ENCODE results near the gene PIH1D1.

DNA sequence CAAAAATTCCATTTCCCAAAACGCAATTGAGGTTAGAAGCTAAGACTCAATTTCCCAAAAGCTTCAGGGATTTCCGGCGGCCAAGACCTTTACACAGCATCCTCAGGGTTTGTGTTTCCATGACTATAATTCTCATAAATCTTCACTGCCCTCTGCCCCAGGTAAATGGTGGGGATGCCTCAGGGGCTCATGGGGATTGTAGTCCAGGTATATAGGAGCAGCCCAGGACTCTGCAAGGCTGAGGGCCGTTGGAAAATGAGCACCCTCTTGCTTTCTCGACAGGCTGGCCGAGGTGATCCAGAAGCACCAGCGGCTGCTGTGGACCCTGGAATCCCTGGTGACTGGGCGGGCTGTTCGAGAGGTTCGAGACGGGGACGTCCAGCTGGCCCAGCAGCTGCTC is 7.8 kb upstream of the PIH1D1 start:
- TF ChIP-seq BACH1 (IDR thresholded peaks at IDR 0.05; ENCODE audit: low read length) (no peak), CTCF (IDR thresholded peaks at IDR 0.05; ENCODE audit: control extremely low read depth in 1 of 3, insufficient read depth in 1 of 3, low read depth in 1 of 3, low read length in 3 of 3) (peak in 1 of 3 experiments; percentile 16; a peak in 1 of 4 replicates), JUND (IDR thresholded peaks at IDR 0.05; ENCODE audit: low read length) (no peak), RFX5 (IDR thresholded peaks at IDR 0.05; ENCODE audit: borderline replicate concordance, low read depth, low read length) (no peak), HDAC6 (IDR thresholded peaks at IDR 0.05; ENCODE audit: low read depth, low read length) (no peak)
- TF ChIP-seq, protein P1, sequence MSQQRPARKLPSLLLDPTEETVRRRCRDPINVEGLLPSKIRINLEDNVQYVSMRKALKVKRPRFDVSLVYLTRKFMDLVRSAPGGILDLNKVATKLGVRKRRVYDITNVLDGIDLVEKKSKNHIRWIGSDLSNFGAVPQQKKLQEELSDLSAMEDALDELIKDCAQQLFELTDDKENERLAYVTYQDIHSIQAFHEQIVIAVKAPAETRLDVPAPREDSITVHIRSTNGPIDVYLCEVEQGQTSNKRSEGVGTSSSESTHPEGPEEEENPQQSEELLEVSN (IDR thresholded peaks at IDR 0.05): no peak

Measured in H1 (cell line).